HG02981 (cell line): ENCODE data around the gene ALK.

ENCODE experiments used
- ATAC-seq: cut with Tn5 transposase; IDR thresholded peaks from one replicate; pipeline ENCODE4 v1.9.1; 2021; ENCODE audit warnings: mild to moderate bottlenecking, moderate library complexity; ENCODE audit not compliant: unreplicated experiment

Gene ALK

GRCh38 chr2:29345236-29345635 is 576.1 kb downstream of the ALK start:
- no peak for ATAC-seq

GRCh38 chr2:29343830-29344229 is 577.6 kb downstream of the ALK start:
- ATAC-seq, result no peak

GRCh38 chr2:29336341-29337241 is 584.8 kb downstream of the ALK start:
- no peak for ATAC-seq

- no peak for ATAC-seq
Observed at GRCh38 chr2:29335396-29335795, 586.0 kb downstream of the ALK start.

GRCh38 chr2:29334706-29335105 is 586.7 kb downstream of the ALK start:
- no peak for ATAC-seq

- ATAC-seq, result no peak
Observed at GRCh38 chr2:29332540-29332939, 588.8 kb downstream of the ALK start.

- no peak for ATAC-seq
Observed at GRCh38 chr2:29329899-29330298, 591.5 kb downstream of the ALK start.

GRCh38 chr2:29326926-29327325 is 594.5 kb downstream of the ALK start:
- ATAC-seq, result no peak

GRCh38 chr2:29325544-29325943 is 595.8 kb downstream of the ALK start:
- ATAC-seq, result no peak

GRCh38 chr2:29323961-29324360 is 597.4 kb downstream of the ALK start:
- ATAC-seq, result no peak

- no peak for ATAC-seq
Observed at GRCh38 chr2:29323301-29323700, 598.1 kb downstream of the ALK start.

GRCh38 chr2:29322011-29322410 is 599.4 kb downstream of the ALK start:
- ATAC-seq, result no peak

- no peak for ATAC-seq
Observed at GRCh38 chr2:29317801-29318485, 603.4 kb downstream of the ALK start.

- ATAC-seq, result peak; percentile 38
Observed at GRCh38 chr2:29317077-29317517, 604.3 kb downstream of the ALK start.

- peak; percentile 80 for ATAC-seq
Observed at GRCh38 chr2:29314816-29315571, 606.4 kb downstream of the ALK start.

- no peak for ATAC-seq
Observed at GRCh38 chr2:29311458-29311857, 609.9 kb downstream of the ALK start.

- no peak for ATAC-seq
Observed at GRCh38 chr2:29310650-29311348, 610.6 kb downstream of the ALK start.

GRCh38 chr2:29309090-29310029 is 612.0 kb downstream of the ALK start:
- peak; percentile 65 for ATAC-seq

- no peak for ATAC-seq
Observed at GRCh38 chr2:29308366-29308765, 613.0 kb downstream of the ALK start.

GRCh38 chr2:29307519-29307918 is 613.9 kb downstream of the ALK start:
- ATAC-seq, result no peak
